ENCODE data around the gene CISTR. TPM values are rescaled to one million over a fixed set of nuclear protein-coding genes. Genes with fewer than 3 reads are reported as not detected.

The CISTR gene
- total RNA-seq, 1 experiment from 2014 or later = not detected

GRCh38 chr12:53754188-53754585 is 2.4 kb upstream of the CISTR start:
- H3K4me1 ChIP-seq (ENCODE audit: insufficient read depth, low read length) = peaks cover 5% of the 10 kb centered on the region; the same call in 1 of the 2 replicates
- no peak overlapping the region for H3K4ac ChIP-seq (ENCODE audit: low read depth, low read length)
- Mint-ChIP-seq H3K27me3 (ENCODE audit: low read depth) (peaks cover 20% of the 10 kb centered on the region), H3K9me3 (no peaks in the 10 kb centered on the region), H3K36me3 (ENCODE audit: insufficient read depth in 1 of 3, low read depth in 3 of 3) (peaks cover 0 to 2% (median 0%) of the 10 kb centered on the region in 3 experiments; a peak in 1 of 7 replicates), H3K27ac (no peak overlapping the region), H3K4me1 (peaks cover 25 to 31% of the 10 kb centered on the region in 2 experiments), H3K4me3 (no peak overlapping the region)
- no peak for TF ChIP-seq CTCF (conservative IDR thresholded peaks at IDR 0.05)
- no peak overlapping the region for H2BK120ac ChIP-seq (ENCODE audit: low read depth, low read length, poor library complexity, severe bottlenecking)
- no peak overlapping the region for H3K56ac ChIP-seq (ENCODE audit: insufficient read length, low read depth, low read length)
- no peak overlapping the region for H4K8ac ChIP-seq (replicated peaks; ENCODE audit: insufficient read length, low read depth, low read length)
- no peak overlapping the region for H2BK15ac ChIP-seq (ENCODE audit: low read depth, low read length)
- peaks cover 38% of the 10 kb centered on the region for H3K27me3 ChIP-seq (ENCODE audit: insufficient read depth, low read length)
- H3K23me2 ChIP-seq (ENCODE audit: insufficient read length, low read depth, low read length, poor library complexity, severe bottlenecking) = peaks cover 18% of the 10 kb centered on the region
- no CpG with 5 or more reads among the region's 7 CpGs for WGBS (ENCODE audit: extremely low coverage, insufficient read length, low lambda C conversion rate)
- no peak overlapping the region for H2BK12ac ChIP-seq (ENCODE audit: insufficient read length, low read depth, low read length)
- no peak overlapping the region for H2BK20ac ChIP-seq (ENCODE audit: low read depth, low read length, poor library complexity, severe bottlenecking)
- no peak overlapping the region for H3K27ac ChIP-seq (ENCODE audit: insufficient read length, low read depth, low read length)
- H3K9me3 ChIP-seq (ENCODE audit: control insufficient read depth, low read depth, low read length) = no peaks in the 10 kb centered on the region
- H3T11ph ChIP-seq (ENCODE audit: low read length) = no peak overlapping the region
- H2BK5ac ChIP-seq (ENCODE audit: insufficient read length, low read length) = no peak overlapping the region
- no peak overlapping the region for H4K91ac ChIP-seq (ENCODE audit: insufficient read length, low read depth, low read length)
- no peak overlapping the region for H2AFZ ChIP-seq (ENCODE audit: low read length)
- H3K14ac ChIP-seq (ENCODE audit: insufficient read depth, low read length) = no peak overlapping the region
- no peak for DNase-seq
- no peak overlapping the region for H4K5ac ChIP-seq (ENCODE audit: insufficient read length, low read depth, low read length)
- H3K79me1 ChIP-seq (ENCODE audit: insufficient read depth, low read depth, low read length, poor library complexity, severe bottlenecking) = no peaks in the 10 kb centered on the region
- no peak overlapping the region for H3K9ac ChIP-seq (ENCODE audit: extremely low read depth, insufficient read length, low read length)
- no peaks in the 10 kb centered on the region for H4K20me1 ChIP-seq (ENCODE audit: control insufficient read depth, insufficient read depth, insufficient read length)
- no peak overlapping the region for H2AK5ac ChIP-seq (ENCODE audit: insufficient read length, low read length)
- no peak overlapping the region for H3K18ac ChIP-seq (ENCODE audit: insufficient read length, low read depth, low read length)
- H3K23ac ChIP-seq (ENCODE audit: insufficient read length, low read depth, low read length) = no peak overlapping the region
- H3K79me2 ChIP-seq (ENCODE audit: insufficient read depth, low read length) = no peaks in the 10 kb centered on the region
- no peak overlapping the region for H3K4me2 ChIP-seq (ENCODE audit: insufficient read depth, insufficient read length, low read length)
